ENCODE measurements around the gene SP100.

DNA sequence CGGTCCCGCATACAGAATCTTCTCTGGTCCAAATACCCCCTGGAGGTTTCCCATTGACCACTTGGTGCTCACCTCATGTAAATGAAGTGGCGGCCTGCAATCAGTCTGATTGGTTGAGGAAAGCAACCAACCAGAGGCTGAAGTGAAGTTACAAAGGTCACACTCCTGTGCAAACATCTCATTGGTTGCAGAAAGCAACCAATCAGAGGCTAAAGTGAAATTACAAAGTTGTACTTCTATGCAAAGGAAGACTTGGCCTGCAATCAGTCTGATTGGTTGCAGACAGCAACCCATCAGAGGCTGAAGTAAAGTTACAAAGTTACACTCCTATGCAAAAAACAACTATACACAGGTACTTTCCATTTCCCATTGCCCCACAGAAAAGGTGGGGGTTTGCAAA, 2.5 kb upstream of the SP100 start:
- TF ChIP-seq, protein P1, sequence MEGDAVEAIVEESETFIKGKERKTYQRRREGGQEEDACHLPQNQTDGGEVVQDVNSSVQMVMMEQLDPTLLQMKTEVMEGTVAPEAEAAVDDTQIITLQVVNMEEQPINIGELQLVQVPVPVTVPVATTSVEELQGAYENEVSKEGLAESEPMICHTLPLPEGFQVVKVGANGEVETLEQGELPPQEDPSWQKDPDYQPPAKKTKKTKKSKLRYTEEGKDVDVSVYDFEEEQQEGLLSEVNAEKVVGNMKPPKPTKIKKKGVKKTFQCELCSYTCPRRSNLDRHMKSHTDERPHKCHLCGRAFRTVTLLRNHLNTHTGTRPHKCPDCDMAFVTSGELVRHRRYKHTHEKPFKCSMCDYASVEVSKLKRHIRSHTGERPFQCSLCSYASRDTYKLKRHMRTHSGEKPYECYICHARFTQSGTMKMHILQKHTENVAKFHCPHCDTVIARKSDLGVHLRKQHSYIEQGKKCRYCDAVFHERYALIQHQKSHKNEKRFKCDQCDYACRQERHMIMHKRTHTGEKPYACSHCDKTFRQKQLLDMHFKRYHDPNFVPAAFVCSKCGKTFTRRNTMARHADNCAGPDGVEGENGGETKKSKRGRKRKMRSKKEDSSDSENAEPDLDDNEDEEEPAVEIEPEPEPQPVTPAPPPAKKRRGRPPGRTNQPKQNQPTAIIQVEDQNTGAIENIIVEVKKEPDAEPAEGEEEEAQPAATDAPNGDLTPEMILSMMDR (conservative IDR thresholded peaks at IDR 0.05; ENCODE audit: low read length) = no peak
- no peak for TF ChIP-seq EZH2phosphoT487 (IDR thresholded peaks at IDR 0.05; ENCODE audit: borderline replicate concordance)

All from Loucy (cell line).